Measurements from ENCODE around the gene SH3GL3. TPM values are rescaled to one million over a fixed set of nuclear protein-coding genes. Genes with fewer than 3 reads are reported as not detected.

SH3GL3 gene
- total and polyA plus RNA-seq, 2 of the 4 experiments (the other 2 are of a cell fraction), result not detected

GRCh38 chr15:83605111-83605945 lies 158.2 kb downstream of the SH3GL3 start:
- no peak overlapping the region for H4K91ac ChIP-seq (ENCODE audit: insufficient read depth, low read depth, low read length)
- H3K4me3 ChIP-seq (ENCODE audit: insufficient read depth, low read depth, low read length), result no peak overlapping the region
- POLR2A ChIA-PET (ENCODE audit: unreplicated experiment), result no interaction called here
- no peak overlapping the region; the same call in 1 of the 2 replicates for H3K4me2 ChIP-seq (ENCODE audit: low read depth, low read length)
- no peak overlapping the region for H4K5ac ChIP-seq (ENCODE audit: low read depth, low read length)
- no peak for DNase-seq
- dilution Hi-C loops (cut with HindIII; ENCODE audit: low sequenced_read_pairs, unreplicated experiment), result no loop called here
- H2AK9ac ChIP-seq (replicated peaks; ENCODE audit: low read depth, low read length, poor library complexity), result no peak overlapping the region
- no peak overlapping the region for H2BK15ac ChIP-seq (ENCODE audit: low read depth, low read length)
- H3K79me1 ChIP-seq (ENCODE audit: low read depth in 1 of 2, low read length in 2 of 2), result no peaks in the 10 kb centered on the region
- no peaks in the 10 kb centered on the region; the same call in 1 of the 2 replicates for H3K4me1 ChIP-seq (ENCODE audit: control insufficient read depth, insufficient read depth, low read length)
- in situ Hi-C loops (cut with MboI; ENCODE audit: low sequenced_read_pairs), result no loop called here
- no peak overlapping the region for H2AK5ac ChIP-seq (ENCODE audit: low read depth, low read length)
- H2BK120ac ChIP-seq (ENCODE audit: low read depth, low read length), result no peak overlapping the region
- CTCF ChIA-PET, result interaction anchor here (0.9 kb wide), 1 partner anchor 40 kb away, joined by 3 read pairs; no protein-coding TSS in a partner anchor
- H4K20me1 ChIP-seq (ENCODE audit: insufficient read depth, low read length), result no peaks in the 10 kb centered on the region
- no peak overlapping the region for H4K8ac ChIP-seq (ENCODE audit: low read depth in 2 of 2, low read length in 2 of 2)
- no peak overlapping the region for H2BK5ac ChIP-seq (ENCODE audit: low read depth, low read length, poor library complexity, severe bottlenecking)
- H3K36me3 ChIP-seq (ENCODE audit: control insufficient read depth, insufficient read depth, low read length), result no peaks in the 10 kb centered on the region
- H3K18ac ChIP-seq (ENCODE audit: low read depth, low read length), result no peak overlapping the region
- no peak for ATAC-seq (ENCODE audit: low read depth)
- intact Hi-C loops (cut with micrococcal nuclease), result no loop called here
- H3K9me1 ChIP-seq (ENCODE audit: insufficient read depth, low read length), result no peaks in the 10 kb centered on the region
- no peak overlapping the region for H3K9ac ChIP-seq (ENCODE audit: low read depth, low read length)
- H3K56ac ChIP-seq (ENCODE audit: extremely low read depth, insufficient read depth, low read length), result no peak overlapping the region
- TF ChIP-seq RFX5 (IDR thresholded peaks at IDR 0.05; ENCODE audit: low read depth, low read length) (no peak), MXI1 (IDR thresholded peaks at IDR 0.05; ENCODE audit: borderline replicate concordance, low read depth, low read length) (no peak), FOS (IDR thresholded peaks at IDR 0.05; ENCODE audit: low read depth, low read length) (no peak), SMC3 (IDR thresholded peaks at IDR 0.05; ENCODE audit: low read depth, low read length) (no peak), CHD1 (IDR thresholded peaks at IDR 0.05; ENCODE audit: low read depth, low read length) (no peak), MAFK (IDR thresholded peaks at IDR 0.05; ENCODE audit: low read depth, low read length) (no peak), USF2 (IDR thresholded peaks at IDR 0.05; ENCODE audit: low read depth, low read length) (no peak), POLR2A (IDR thresholded peaks at IDR 0.05; ENCODE audit: low read depth, low read length) (no peak), CTCF (conservative IDR thresholded peaks at IDR 0.05; ENCODE audit: low read depth, low read length) (no peak), MAZ (IDR thresholded peaks at IDR 0.05; ENCODE audit: borderline replicate concordance, low read depth, low read length) (no peak), RAD21 (IDR thresholded peaks at IDR 0.05; ENCODE audit: low read length) (no peak), BHLHE40 (IDR thresholded peaks at IDR 0.05; ENCODE audit: low read depth, low read length) (no peak), ELK1 (IDR thresholded peaks at IDR 0.05; ENCODE audit: borderline replicate concordance, low read depth, low read length) (no peak), RCOR1 (IDR thresholded peaks at IDR 0.05; ENCODE audit: insufficient replicate concordance, low read length) (no peak)
- BruUV-seq (replicated peaks), result no TSS peak
- H2AFZ ChIP-seq (replicated peaks; ENCODE audit: low read length, poor library complexity), result no peak overlapping the region
- H3K4ac ChIP-seq (ENCODE audit: low read depth, low read length), result no peak overlapping the region
- H3K23ac ChIP-seq (ENCODE audit: low read depth, low read length), result no peak overlapping the region
- no peak overlapping the region for H3K27ac ChIP-seq (ENCODE audit: insufficient read depth, low read length)
- no peaks in the 10 kb centered on the region for H3K27me3 ChIP-seq (ENCODE audit: control insufficient read depth, insufficient read depth, low read length)
- H2BK20ac ChIP-seq (ENCODE audit: low read depth, low read length), result no peak overlapping the region
- 0 out of 2 replicates have a peak, but pooled peaks cover 4% of the 10 kb centered on the region for H3K9me3 ChIP-seq (ENCODE audit: control insufficient read depth, insufficient read depth, low read length)
- 18% methylated on average over 3 of the region's 7 CpGs; no CpG with 5 or more reads in 1 of the 2 experiments for WGBS, 2 experiments (ENCODE audit: extremely low coverage in 2 of 2, insufficient read length in 1 of 2)
- H3K14ac ChIP-seq (replicated peaks; ENCODE audit: low read depth, low read length), result no peak overlapping the region
